Stomach (tissue), 9 donors: Measurements from ENCODE around the gene NPAS3. TPM values are rescaled to one million over a fixed set of nuclear protein-coding genes. Genes with fewer than 3 reads are reported as not detected.

Experiments
- DNase-seq, 2 donors: peaks; one replicate each; pipeline versions ENCODE4 v3.0.0 to v3.0.0-alpha.2; 2013 to 2019
- H3K27ac ChIP-seq, 5 donors: fragments of 200-600 bp in 4 of 5; sonication (generic) in 4 of 5; one replicate each; pipeline ENCODE4 v1.5.1; 2013 to 2019; ENCODE audit warnings: mild to moderate bottlenecking in 1 of 5, moderate library complexity in 1 of 5
- H3K27me3 ChIP-seq, 3 donors: fragments of 200-600 bp; sonication (generic); one replicate each; pipeline ENCODE4 v1.5.1; 2017 to 2019; ENCODE audit warnings: mixed run types in 1 of 3
- H3K36me3 ChIP-seq, 4 donors: fragments of 200-600 bp; sonication (generic); 1 replicate in 3 of 4; 2 replicates in 1 of 4; pipeline ENCODE4 v1.5.1; 2016 to 2019
- H3K4me1 ChIP-seq, 4 donors: fragments of 200-600 bp; sonication (generic); one replicate each; pipeline ENCODE4 v1.5.1; 2016 to 2019
- H3K4me3 ChIP-seq, 4 donors: fragments of 200-600 bp; sonication (generic) in 3 of 4; one replicate each; pipeline ENCODE4 v1.5.1; 2016 to 2019; ENCODE audit warnings: mild to moderate bottlenecking in 1 of 4
- H3K9me3 ChIP-seq, 4 donors: fragments of 200-600 bp; sonication (generic); one replicate each; pipeline ENCODE4 v1.5.1; 2016 to 2019
- EP300 ChIP-seq: sonication (generic); formaldehyde crosslinking; IDR thresholded peaks from one replicate; pipeline ENCODE4 v1.6.1; 2017; ENCODE audit warnings: antibody characterized with exemption
- POLR2A ChIP-seq, 4 donors: fragments of 450-650 bp; IDR thresholded peaks; one replicate each; pipeline ENCODE4 v1.6.1; 2016; ENCODE audit warnings: antibody characterized with exemption in 4 of 4, control low read depth in 2 of 4, mild to moderate bottlenecking in 1 of 4, moderate library complexity in 1 of 4
- POLR2AphosphoS5 ChIP-seq, 3 donors: sonication (generic); formaldehyde crosslinking; IDR thresholded peaks; one replicate each; pipeline ENCODE4 v1.6.1; 2016; ENCODE audit warnings: antibody characterized with exemption in 3 of 3
- WGBS, 5 donors: extraction: QIAGEN DNeasy Blood & Tissue Kit in 3 of 5; methylation state at CpG; one replicate each; pipeline versions ENCODE4 v1.1.5 to v1.1.7; 2013 to 2018; 5-methylcytosine and 5-hydroxymethylcytosine counted together
- intact Hi-C: fragments of 100-400 bp; cut with DNase I; formaldehyde crosslinking; loops from one replicate; pipeline ENCODE4 v1.15.1; 2023; ENCODE audit warnings: low total_unique reads
- polyA plus RNA-seq, 3 donors: library from polyadenylated mRNA; stranded (reverse); fragments of 200-250 nt; gene quantifications; one replicate each; pipeline ENCODE4 v1.2.3, GENCODE V29; 2013
- total RNA-seq, 5 donors: library from RNA; depleted of rRNA; stranded (reverse); fragments of >200 nt; gene quantifications; one replicate each; pipeline versions ENCODE4 v1.1.0 to v1.2.3, GENCODE V29; 2014 to 2016
- TF ChIP-seq, protein P1 (sequence below), 7 experiments: fragments of 450-650 bp in 4 of 7; fragments of 200-600 bp in 3 of 7; sonication (generic) in 3 of 7; IDR thresholded peaks; one replicate each; pipeline ENCODE4 v1.5.1; 2016 to 2019; ENCODE audit warnings: antibody characterized with exemption in 7 of 7, control low read depth in 2 of 7, mild to moderate bottlenecking in 1 of 7
- donor health status: healthy with polysubstance abuse.
- donor health status: Bipolar disorder and iron deficiency.
- donor health status: healthy.

The NPAS3 gene
- total and polyA plus RNA-seq, 8 donors: under 0.01 to 7.9 (median 0.76) TPM; not detected in 1

DNA sequence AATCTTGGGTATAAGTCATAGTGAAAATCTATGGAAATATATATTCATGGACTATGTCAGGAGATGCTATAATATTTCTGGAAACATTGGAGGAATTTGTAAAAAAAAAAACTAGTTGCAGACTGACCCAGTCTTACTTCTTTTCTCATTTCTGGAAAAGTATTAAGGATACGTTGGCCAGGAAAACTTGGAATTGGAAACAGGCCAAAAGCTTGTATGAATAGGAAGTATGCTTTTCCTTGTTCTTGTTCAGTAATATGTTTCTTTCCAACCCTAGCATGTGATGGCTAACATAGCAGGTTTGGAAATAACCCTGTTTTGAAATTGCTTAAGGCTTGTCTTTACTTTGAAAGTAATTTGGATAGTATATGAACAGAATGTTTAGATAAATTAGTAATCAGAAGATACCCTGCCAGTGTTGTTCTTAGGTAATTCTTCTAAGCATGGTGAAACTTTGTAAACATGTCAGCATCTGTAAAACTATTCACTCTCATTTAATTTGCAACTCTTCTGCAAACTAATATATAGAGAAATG lies 316.2 kb downstream of the NPAS3 start:
- H3K4me1 ChIP-seq: peaks cover 0 to 14% (median 4%) of the 10 kb centered on the region in 4 donors
- intact Hi-C loops: no loop called here
- H3K27ac ChIP-seq: no peak overlapping the region
- no peak overlapping the region for H3K4me3 ChIP-seq
- peak in 1 of 2 donors; percentile 46 for DNase-seq
- H3K27me3 ChIP-seq: no peaks in the 10 kb centered on the region
- no peaks in the 10 kb centered on the region for H3K9me3 ChIP-seq
- no peak for TF ChIP-seq POLR2AphosphoS5 (IDR thresholded peaks at IDR 0.05)
- no peak for TF ChIP-seq POLR2A (IDR thresholded peaks at IDR 0.05)
- no peak for TF ChIP-seq EP300
- TF ChIP-seq, protein P1, sequence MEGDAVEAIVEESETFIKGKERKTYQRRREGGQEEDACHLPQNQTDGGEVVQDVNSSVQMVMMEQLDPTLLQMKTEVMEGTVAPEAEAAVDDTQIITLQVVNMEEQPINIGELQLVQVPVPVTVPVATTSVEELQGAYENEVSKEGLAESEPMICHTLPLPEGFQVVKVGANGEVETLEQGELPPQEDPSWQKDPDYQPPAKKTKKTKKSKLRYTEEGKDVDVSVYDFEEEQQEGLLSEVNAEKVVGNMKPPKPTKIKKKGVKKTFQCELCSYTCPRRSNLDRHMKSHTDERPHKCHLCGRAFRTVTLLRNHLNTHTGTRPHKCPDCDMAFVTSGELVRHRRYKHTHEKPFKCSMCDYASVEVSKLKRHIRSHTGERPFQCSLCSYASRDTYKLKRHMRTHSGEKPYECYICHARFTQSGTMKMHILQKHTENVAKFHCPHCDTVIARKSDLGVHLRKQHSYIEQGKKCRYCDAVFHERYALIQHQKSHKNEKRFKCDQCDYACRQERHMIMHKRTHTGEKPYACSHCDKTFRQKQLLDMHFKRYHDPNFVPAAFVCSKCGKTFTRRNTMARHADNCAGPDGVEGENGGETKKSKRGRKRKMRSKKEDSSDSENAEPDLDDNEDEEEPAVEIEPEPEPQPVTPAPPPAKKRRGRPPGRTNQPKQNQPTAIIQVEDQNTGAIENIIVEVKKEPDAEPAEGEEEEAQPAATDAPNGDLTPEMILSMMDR (IDR thresholded peaks at IDR 0.05): no peak
- H3K36me3 ChIP-seq: no peaks in the 10 kb centered on the region
- WGBS, 5 donors: 4 to 20% (median 15%) methylated on average over 1 of the region's 1 CpG

DNA sequence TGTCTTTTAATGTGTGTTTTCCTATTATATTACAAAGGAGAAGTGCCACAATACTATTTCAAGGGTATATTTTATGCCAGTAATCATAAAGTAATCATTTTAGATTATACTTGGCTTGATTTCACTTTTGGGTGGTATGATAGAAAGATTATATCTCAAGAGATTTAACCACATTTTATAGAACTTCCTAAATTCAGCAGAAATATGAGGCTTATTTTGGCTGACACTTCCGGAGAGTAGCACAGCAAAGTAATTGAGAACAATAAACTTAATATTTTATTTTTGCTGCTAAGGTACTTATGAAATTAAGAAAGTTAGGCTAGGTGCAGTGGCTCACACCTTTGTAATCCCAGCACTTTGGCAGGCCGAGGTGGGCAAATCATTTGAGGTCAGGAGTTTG lies 319.1 kb downstream of the NPAS3 start:
- Histone ChIP-seq H3K27ac (no peak overlapping the region), H3K27me3 (no peaks in the 10 kb centered on the region), H3K4me1 (peaks cover 0 to 4% (median 0%) of the 10 kb centered on the region in 4 donors), H3K4me3 (no peak overlapping the region), H3K36me3 (no peaks in the 10 kb centered on the region), H3K9me3 (no peaks in the 10 kb centered on the region)
- intact Hi-C loops: no loop called here
- TF ChIP-seq POLR2AphosphoS5 (IDR thresholded peaks at IDR 0.05) (no peak), POLR2A (IDR thresholded peaks at IDR 0.05) (no peak), EP300 (no peak)
- TF ChIP-seq, protein P1 (IDR thresholded peaks at IDR 0.05): no peak
- 51 to 87% (median 84%) methylated on average over 2 of the region's 2 CpGs for WGBS, 5 donors
- DNase-seq: no peak

DNA sequence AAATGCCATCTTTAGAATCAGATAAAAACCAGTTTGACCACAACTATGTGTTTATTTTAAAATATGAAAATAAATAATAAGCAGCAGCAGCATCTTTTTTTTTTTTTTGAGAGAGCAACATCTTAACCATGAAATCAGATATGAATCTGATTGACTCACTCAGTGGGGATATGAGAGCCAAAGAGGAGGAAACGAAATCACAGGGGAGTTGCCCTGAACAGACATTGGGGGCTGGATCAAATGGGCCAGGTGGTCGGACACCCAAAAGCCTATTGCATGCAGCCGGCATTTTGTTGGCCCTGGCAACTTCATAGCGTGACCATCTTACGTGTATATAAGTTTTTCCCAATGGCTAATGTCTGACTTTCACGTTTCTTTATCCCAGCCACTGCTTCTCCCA lies 321.1 kb downstream of the NPAS3 start:
- intact Hi-C loops: no loop called here
- no peaks in the 10 kb centered on the region for H3K9me3 ChIP-seq
- H3K27ac ChIP-seq: no peak overlapping the region
- peaks cover 0 to 4% (median 0%) of the 10 kb centered on the region in 4 donors for H3K4me1 ChIP-seq
- WGBS, 5 donors: 81 to 89% (median 82%) methylated on average over 6 of the region's 6 CpGs
- H3K4me3 ChIP-seq: no peak overlapping the region
- no peaks in the 10 kb centered on the region for H3K36me3 ChIP-seq
- TF ChIP-seq EP300: no peak
- no peak for DNase-seq
- H3K27me3 ChIP-seq: no peaks in the 10 kb centered on the region

DNA sequence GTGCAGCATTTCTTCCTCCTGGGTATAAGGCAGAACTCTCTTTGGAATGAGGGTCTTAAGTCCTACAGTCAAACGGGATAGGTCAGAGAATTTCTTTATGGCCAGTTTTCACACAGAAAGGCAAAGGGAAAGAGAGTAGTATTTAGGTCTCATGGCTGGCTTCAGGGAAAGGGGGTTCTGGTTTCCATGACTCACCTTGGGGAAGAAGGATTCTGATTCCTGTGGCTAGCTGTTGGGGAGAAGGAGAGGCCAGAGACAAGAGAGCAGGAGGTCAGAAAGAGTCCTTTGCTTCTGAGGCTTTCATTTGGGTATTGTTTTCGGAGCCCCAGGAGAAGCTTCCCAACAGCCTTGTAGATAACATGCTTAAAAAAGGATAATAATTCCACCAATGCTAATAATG lies 332.5 kb downstream of the NPAS3 start:
- Histone ChIP-seq H3K27me3 (no peaks in the 10 kb centered on the region), H3K4me1 (no peaks in the 10 kb centered on the region), H3K9me3 (no peaks in the 10 kb centered on the region), H3K27ac (no peak overlapping the region), H3K4me3 (no peak overlapping the region), H3K36me3 (no peaks in the 10 kb centered on the region)
- TF ChIP-seq POLR2AphosphoS5 (IDR thresholded peaks at IDR 0.05): no peak
- TF ChIP-seq, protein P1 (IDR thresholded peaks at IDR 0.05): no peak
- no peak for TF ChIP-seq EP300
- TF ChIP-seq POLR2A (IDR thresholded peaks at IDR 0.05): no peak
- WGBS, 5 donors: 77 to 88% (median 82%) methylated on average over 2 of the region's 2 CpGs
- DNase-seq: no peak
- intact Hi-C loops: no loop called here

DNA sequence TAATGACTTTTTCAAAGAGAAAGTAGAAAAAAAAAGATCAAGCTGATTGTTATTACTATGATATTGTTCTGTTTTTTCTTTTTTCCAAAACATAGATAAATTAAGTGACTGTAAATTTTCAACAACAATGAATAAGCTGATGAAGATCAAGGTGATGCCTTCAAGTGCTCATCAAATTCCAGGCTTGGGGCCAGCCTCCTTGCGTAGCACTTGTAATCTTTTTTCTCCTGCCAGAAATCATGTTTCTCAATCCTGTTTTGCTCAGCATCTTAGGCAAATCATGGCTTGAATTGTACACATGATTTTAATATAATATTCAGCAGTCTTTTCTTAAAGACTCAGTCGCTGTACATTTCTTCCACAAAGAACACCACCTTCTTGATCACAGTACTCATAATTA lies 333.2 kb downstream of the NPAS3 start:
- WGBS, 5 donors: 90 to 94% (median 92%) methylated on average over 2 of the region's 2 CpGs
- TF ChIP-seq POLR2AphosphoS5 (IDR thresholded peaks at IDR 0.05): no peak
- no peak for TF ChIP-seq POLR2A (IDR thresholded peaks at IDR 0.05)
- TF ChIP-seq EP300: no peak
- TF ChIP-seq, protein P1 (IDR thresholded peaks at IDR 0.05): no peak
- Histone ChIP-seq H3K36me3 (no peaks in the 10 kb centered on the region), H3K4me1 (no peaks in the 10 kb centered on the region), H3K4me3 (no peak overlapping the region), H3K27ac (no peak overlapping the region), H3K27me3 (no peaks in the 10 kb centered on the region), H3K9me3 (no peaks in the 10 kb centered on the region)
- intact Hi-C loops: no loop called here
- DNase-seq: no peak
